ENCODE data around the gene CSNK1G2.

GRCh38 chr19:1917146-1917545 lies 23.8 kb upstream of the CSNK1G2 start:
- TF ChIP-seq TAF1 (CRISPR knock-in tag; IDR thresholded peaks at IDR 0.05), result no peak
- TF ChIP-seq FIP1L1 (IDR thresholded peaks at IDR 0.05; ENCODE audit: borderline replicate concordance, insufficient read depth, low read depth, low read length), result no peak
- no peak for TF ChIP-seq POLR2A (IDR thresholded peaks at IDR 0.05; ENCODE audit: insufficient read depth in 1 of 2, low read depth in 2 of 2, low read length in 2 of 2)
- no peak for TF ChIP-seq HDAC2 (CRISPR knock-in tag; IDR thresholded peaks at IDR 0.05)
- no peak for TF ChIP-seq U2AF1 (optimal IDR thresholded peaks at IDR 0.05; ENCODE audit: low read depth, low read length)
- no peak for TF ChIP-seq FOSL1 (CRISPR knock-in tag; IDR thresholded peaks at IDR 0.05; ENCODE audit: borderline replicate concordance)
- TF ChIP-seq ARID4A (CRISPR knock-in tag; IDR thresholded peaks at IDR 0.05; ENCODE audit: borderline replicate concordance), result no peak
- no peak for TF ChIP-seq GTF2F1 (IDR thresholded peaks at IDR 0.05; ENCODE audit: low read length)
- no peak for TF ChIP-seq CTCF (CRISPR knock-in tag; IDR thresholded peaks at IDR 0.05)
- TF ChIP-seq ZSCAN5A (CRISPR knock-in tag; IDR thresholded peaks at IDR 0.05; ENCODE audit: borderline replicate concordance), result no peak
- TF ChIP-seq ZNF138 (CRISPR knock-in tag; IDR thresholded peaks at IDR 0.05; ENCODE audit: low read depth), result no peak
- TF ChIP-seq AFF4 (CRISPR knock-in tag; IDR thresholded peaks at IDR 0.05), result no peak
